DMS53 (cell line): ENCODE measurements around the gene RIPOR3.
A peak's percentile ranks its signal among the peaks of the same experiment; 100 is the strongest.
"Not testable (repeated sequence)": the region's sequence is repeated elsewhere in the genome, so short reads cannot be mapped to it uniquely, and the experiment has no call there.

Experiments used
- DNase-seq: peaks from one replicate; lab custom pipeline; 2025; lab: John Stamatoyannopoulos, UW

RIPOR3 gene

GRCh38 chr20:50632236-50632635 lies 59.1 kb downstream of the RIPOR3 start:
- no peak for DNase-seq

GRCh38 chr20:50630578-50631263 lies 60.6 kb downstream of the RIPOR3 start:
- DNase-seq = no peak

GRCh38 chr20:50629670-50630045 lies 61.7 kb downstream of the RIPOR3 start:
- DNase-seq = no peak

GRCh38 chr20:50628853-50629669 lies 62.3 kb downstream of the RIPOR3 start:
- DNase-seq = peak; percentile 63

GRCh38 chr20:50628332-50628731 lies 63.0 kb downstream of the RIPOR3 start:
- DNase-seq = peak; percentile 88

GRCh38 chr20:50627747-50628146 lies 63.6 kb downstream of the RIPOR3 start:
- no peak for DNase-seq

GRCh38 chr20:50625986-50626677 lies 65.2 kb downstream of the RIPOR3 start:
- peak; percentile 50 for DNase-seq

GRCh38 chr20:50624351-50625016 lies 66.9 kb downstream of the RIPOR3 start:
- peak; percentile 99 for DNase-seq

GRCh38 chr20:50621068-50621665 lies 70.2 kb downstream of the RIPOR3 start:
- no peak for DNase-seq

GRCh38 chr20:50620459-50620858 lies 70.9 kb downstream of the RIPOR3 start:
- not testable (repeated sequence) for DNase-seq

GRCh38 chr20:50618537-50618936 lies 72.8 kb downstream of the RIPOR3 start:
- DNase-seq = no peak

GRCh38 chr20:50617022-50617421 lies 74.3 kb downstream of the RIPOR3 start:
- no peak for DNase-seq

- DNase-seq = no peak
Observed at GRCh38 chr20:50615407-50615806, 75.9 kb downstream of the RIPOR3 start.

- no peak for DNase-seq
Observed at GRCh38 chr20:50613438-50614169, 77.7 kb downstream of the RIPOR3 start.

GRCh38 chr20:50611128-50611810 lies 80.1 kb downstream of the RIPOR3 start:
- no peak for DNase-seq

GRCh38 chr20:50610212-50610718 lies 81.1 kb downstream of the RIPOR3 start:
- DNase-seq = peak; percentile 26

GRCh38 chr20:50609438-50609989 lies 81.8 kb downstream of the RIPOR3 start:
- no peak for DNase-seq

GRCh38 chr20:50608750-50609104 lies 82.6 kb downstream of the RIPOR3 start:
- no peak for DNase-seq

- DNase-seq = no peak
Observed at GRCh38 chr20:50607850-50608749, 83.2 kb downstream of the RIPOR3 start.
